ENCODE data around the gene ZDHHC12.

ZDHHC12 gene, protein sequence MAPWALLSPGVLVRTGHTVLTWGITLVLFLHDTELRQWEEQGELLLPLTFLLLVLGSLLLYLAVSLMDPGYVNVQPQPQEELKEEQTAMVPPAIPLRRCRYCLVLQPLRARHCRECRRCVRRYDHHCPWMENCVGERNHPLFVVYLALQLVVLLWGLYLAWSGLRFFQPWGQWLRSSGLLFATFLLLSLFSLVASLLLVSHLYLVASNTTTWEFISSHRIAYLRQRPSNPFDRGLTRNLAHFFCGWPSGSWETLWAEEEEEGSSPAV

GRCh38 chr9:128723866-128724743 lies at the start of gene ZDHHC12:
ZDHHC12 (minus strand) TSS chr9:128724127; CDS start chr9:128724093, 34 bp downstream.
- peak; percentile 93 for DNase-seq

DNA sequence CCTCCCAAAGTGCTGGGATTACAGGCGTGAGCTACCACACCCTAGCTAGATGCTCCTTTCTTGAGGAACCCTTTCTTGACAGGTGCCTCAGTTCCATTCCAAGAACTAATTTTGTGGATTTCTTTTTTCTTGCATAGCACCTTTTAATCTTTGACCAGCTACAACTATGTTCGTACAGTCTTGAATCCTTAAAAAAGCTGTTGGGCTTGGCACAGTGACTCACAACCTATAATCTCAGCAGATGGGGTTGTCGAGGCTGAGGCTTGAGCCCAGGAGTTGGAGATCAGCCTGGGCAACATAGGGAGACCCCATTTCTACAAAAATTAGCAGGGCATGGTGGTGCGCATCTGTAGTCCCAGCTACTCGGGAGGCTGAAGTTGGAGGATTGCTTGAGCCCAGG lies 49.1 kb upstream of the ZDHHC12 start:
- no peak for DNase-seq

GRCh38 chr9:128771745-128772519 lies 48.0 kb upstream of the ZDHHC12 start, which contains the start of gene ZER1:
ZER1 (minus strand) TSS chr9:128771927; CDS start chr9:128755565, 16,362 bp downstream.
- DNase-seq, result peak; percentile 94

DNA sequence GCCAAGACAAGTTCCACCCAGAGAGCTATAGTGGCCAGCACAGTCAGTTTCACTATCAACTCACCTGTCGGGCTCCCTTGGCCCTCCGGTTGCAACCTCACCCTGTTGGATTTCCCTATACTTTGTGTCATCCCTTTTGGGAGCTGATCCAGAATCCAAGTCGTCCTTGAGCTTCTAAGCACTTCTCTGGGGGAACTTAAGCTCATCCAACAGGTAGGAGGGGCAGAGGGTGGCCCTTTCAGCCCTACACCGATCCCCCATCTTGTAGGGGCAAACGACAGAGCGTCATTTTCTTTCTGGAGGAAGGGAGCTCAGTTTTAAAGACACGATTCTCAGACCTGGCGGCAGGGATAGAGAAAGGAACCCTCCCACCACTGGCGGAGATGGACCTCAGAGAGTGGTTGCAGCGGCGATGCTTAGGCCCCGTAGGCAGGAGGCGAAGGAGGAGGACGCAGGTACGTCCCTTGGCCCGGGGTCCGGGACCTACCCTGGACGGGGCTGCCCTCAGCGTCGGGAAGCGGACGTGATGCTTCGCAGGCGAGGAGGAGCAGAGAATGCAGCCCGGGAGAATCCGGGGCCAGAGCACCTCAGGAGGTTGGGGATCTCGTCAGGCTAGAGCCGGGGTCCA lies 47.3 kb upstream of the ZDHHC12 start:
- DNase-seq, result no peak

GRCh38 chr9:128770286-128771030 lies 46.5 kb upstream of the ZDHHC12 start:
- DNase-seq, result no peak

DNA sequence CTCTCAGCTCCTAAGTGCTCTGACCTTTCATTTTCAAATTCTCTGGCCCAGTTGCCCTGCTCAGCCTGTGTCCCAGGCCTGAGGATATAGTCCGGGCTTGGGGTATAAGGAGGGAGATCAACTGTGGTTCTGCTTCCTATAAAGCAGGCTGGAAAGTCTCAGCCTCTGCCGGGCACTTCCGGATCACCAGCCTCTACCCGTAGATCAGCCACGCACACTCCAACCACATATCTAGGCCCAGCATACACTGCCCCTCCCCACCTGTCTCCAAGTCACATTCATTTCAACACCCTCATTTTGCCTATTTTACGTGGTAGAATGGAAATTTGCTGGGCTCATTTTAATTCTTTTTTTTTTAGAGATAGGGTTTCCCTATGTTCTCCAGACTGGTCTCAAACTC lies 44.7 kb upstream of the ZDHHC12 start:
- DNase-seq, result no peak

DNA sequence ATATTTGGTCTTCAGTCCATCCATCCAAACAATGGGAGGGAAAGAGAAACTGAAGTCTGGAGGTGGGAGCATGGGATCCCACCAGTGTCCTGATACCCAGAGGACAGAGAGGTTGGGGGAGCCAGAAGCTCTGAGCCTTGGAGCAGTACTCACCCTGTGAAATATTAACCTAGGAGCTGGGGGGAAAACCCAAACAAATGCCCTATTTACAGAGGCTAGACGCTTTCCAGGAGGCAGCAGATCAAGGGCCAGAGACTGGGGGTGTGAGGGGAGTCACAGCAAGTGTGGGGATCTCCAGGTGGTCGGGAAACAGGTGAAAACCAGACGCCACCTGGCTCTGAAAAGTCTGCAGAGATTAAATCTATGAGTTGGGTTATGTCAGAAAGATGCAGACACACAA lies 41.6 kb upstream of the ZDHHC12 start:
- no peak for DNase-seq

DNA sequence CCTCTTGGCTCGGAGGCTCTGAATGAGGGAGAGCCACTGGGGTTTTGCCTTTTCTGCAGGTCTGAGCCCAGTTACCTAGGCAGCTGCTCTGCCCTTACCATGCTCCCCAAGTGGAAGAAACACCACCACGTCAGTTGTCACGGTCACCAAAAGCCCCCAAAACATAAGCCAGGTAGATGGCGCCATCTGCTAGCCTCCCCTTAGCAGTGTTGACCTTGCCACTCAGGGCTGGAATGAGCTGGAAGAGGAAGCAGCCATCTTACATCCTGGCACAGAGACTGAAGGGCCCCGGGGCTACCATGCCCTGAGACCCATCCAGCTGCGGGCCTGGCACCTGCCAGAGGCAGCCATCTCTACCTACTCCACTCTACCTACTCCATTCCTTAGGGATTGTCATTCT lies 40.4 kb upstream of the ZDHHC12 start:
- DNase-seq, result no peak

- no peak for DNase-seq
Observed at GRCh38 chr9:128762671-128763449, 38.9 kb upstream of the ZDHHC12 start.

DNA sequence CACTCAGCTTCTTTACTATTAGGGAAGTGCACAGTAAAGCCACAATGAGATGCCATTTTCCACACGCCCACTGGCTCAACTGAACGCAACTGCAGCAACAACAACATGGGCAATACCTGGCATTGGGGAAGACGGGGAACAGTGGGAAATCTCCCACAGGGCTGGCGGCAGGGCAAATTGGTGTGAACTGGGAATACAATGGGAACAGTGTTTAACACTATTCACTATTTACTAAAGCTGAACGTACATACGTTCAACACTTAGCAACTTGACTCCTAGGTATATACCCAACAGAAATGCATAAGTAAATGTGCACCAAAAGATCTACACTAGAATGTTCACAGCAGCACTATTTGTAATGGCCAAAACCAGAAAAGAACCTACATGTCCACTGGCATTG lies 33.7 kb upstream of the ZDHHC12 start:
- no peak for DNase-seq

- no peak for DNase-seq
Observed at GRCh38 chr9:128753627-128754026, 29.7 kb upstream of the ZDHHC12 start.

DNA sequence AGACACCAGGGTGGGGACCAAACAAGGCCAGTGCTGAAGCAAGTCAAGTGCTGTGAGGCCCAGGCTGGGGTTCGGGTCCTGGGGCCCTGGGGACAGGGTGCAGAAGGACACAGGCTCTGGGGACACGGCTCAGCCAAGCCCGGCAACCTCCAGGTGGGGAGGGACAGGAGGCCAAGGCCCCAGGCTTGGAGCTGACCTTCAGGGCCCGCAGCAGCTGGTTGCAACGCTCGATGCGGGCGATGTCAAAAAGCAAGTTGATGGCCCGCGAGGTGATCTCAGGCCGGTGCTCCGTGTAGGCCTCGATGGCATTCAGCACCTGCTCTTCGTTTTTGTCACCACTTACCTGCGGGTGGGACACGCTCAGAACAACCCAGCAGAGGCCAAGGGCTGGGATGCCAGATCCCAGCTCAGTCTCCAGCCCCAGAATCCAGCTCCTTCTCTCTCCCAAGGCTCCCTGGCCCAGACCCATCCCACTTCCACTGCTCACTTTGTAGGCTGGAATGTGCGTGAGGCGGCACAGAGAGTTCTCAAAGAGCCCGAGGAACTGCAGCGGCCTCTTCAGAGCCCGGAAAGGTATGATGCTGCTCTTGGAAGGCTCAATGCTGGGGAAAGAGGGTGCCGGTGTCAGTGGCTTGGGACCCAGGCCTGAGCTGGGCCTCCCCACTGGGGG lies 27.1 kb upstream of the ZDHHC12 start:
- DNase-seq, result no peak

- no peak for DNase-seq
Observed at GRCh38 chr9:128747241-128747640, 23.3 kb upstream of the ZDHHC12 start.

DNA sequence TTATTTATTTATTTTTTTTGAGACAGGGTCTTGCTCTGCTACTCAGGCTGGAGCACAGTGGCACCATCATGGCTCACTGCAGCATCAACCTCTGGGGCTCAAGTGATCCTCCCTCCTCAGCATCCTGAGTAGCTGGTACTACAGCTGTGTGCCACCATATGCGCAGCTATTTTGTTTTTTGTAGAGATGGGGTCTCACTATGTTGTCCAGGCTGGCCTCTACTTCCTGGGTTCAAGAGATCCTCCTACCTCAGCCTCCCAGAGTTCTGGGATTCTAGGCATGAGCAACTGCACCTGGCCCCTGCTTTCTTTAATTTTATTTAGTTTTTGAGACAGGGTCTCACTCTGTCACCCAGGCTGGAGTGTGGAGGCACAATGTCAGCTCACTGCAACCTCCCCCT lies 19.5 kb upstream of the ZDHHC12 start:
- DNase-seq, result no peak

GRCh38 chr9:128742401-128742800 lies 18.5 kb upstream of the ZDHHC12 start:
- no peak for DNase-seq

DNA sequence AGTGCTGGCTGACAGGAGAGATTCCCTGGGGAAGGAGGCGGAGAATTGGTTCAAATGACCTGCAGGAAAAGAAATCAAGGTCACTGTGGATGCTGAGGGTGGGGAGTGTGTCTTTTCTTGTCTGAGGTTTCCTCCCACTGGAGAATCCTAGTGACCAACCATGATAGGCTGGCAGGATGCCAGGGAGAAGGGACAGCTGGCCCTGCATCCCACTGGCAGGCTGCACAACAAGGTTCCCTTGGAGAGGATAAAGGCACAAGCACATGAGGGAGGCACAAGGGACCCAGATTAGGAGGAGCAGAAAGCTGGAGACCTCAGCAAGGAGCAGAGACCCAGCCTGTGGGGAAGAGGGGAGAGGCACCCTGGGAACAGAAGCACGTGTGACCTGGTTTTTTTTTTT lies 11.4 kb upstream of the ZDHHC12 start:
- peak; percentile 56 for DNase-seq

- peak; percentile 76 for DNase-seq
Observed at GRCh38 chr9:128733256-128733655, 9.3 kb upstream of the ZDHHC12 start.

DNA sequence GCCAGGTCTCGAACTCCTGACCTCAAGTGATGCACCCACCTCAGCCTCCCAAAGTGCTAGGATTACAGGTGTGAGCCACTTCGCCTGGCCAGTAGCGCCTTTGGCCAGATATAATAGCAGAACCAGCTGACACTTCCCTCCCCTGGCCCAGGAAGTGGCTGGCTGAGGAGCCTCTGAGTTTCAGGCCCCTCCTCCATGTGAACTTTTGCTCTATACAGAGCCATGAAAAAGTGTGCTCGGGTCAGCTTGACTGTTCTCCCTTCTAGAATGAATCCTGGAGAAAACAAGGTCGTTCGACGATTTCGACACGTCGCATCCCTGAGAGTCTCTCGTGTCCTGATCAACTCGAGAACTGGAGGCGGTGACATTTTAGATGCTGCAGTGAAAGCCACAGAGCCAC lies 8.6 kb upstream of the ZDHHC12 start:
- DNase-seq, result no peak

DNA sequence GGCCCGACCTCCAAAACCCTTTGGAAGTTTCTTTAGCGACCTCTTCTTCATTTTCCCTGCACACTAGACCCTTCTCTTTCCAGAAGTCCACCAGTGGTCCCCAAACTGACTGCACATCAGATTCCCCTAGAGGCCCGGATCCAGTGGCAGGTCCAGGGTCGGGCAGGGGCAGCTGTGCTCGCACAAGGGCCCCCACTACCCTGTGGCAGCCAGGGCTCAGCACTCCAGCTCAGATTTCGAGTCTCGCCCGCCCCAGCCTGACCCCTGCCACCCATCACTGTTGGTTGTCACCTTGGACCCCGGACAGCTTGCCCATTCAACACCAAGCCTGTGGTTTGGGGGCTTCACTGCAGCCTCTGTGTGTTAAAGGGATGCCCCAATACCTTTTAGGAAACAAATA lies 7.8 kb upstream of the ZDHHC12 start:
- DNase-seq, result no peak

- no peak for DNase-seq
Observed at GRCh38 chr9:128731093-128731492, 7.2 kb upstream of the ZDHHC12 start.

All from femur (tissue), 1 donor.